ENCODE measurements around the gene SCG3. TPM values are rescaled to one million over a fixed set of nuclear protein-coding genes. Genes with fewer than 3 reads are reported as not detected.

Gene SCG3
- total and polyA plus RNA-seq, 12 donors: 0.04 to 0.13 TPM; not detected in 10

- H3K4me3 ChIP-seq: peak within 1 kb of the TSS; percentile 66 to 93 (median 78)
- 1% methylated on average over 51 to 67 of the region's 67 CpGs for WGBS, 2 donors
- no peak for TF ChIP-seq CTCF (IDR thresholded peaks at IDR 0.05)
- DNase-seq: peak; percentile 86 to 87
- no peaks in the 10 kb centered on the region for H3K36me3 ChIP-seq
- H3K4me1 ChIP-seq: peaks cover 4 to 42% (median 30%) of the 10 kb centered on the region in 9 donors
- peak within 1 kb of the TSS; percentile 71 to 92 (median 88) for H3K27ac ChIP-seq
- H3K9me3 ChIP-seq: no peaks in the 10 kb centered on the region
- ATAC-seq: peak; percentile 92 to 98 (median 94)
- H3K27me3 ChIP-seq: no peaks in the 10 kb centered on the region
- intact Hi-C loops (cut with DNase I): loop anchor here in 1 of 10 donors (5.0 kb wide), 1 partner anchor 55 kb away; the partner anchor contains the start of gene SCG3
Measured at GRCh38 chr15:51737522-51738305, 56.4 kb downstream of the SCG3 start, which contains the start of gene LYSMD2. Gene LYSMD2, minus strand, starts transcription at chr15:51737655. Its CDS starts 33 bp downstream, at chr15:51737622.

GRCh38 chr15:51738553-51738952, 57.2 kb downstream of the SCG3 start:
- intact Hi-C loops (cut with DNase I): loop anchor here in 1 of 10 donors (5.0 kb wide), 1 partner anchor 56 kb away; the partner anchor contains the start of gene SCG3
- Histone ChIP-seq H3K27ac (peak overlapping the region in 7 of 10 donors; percentile 71 to 91 (median 88)), H3K4me1 (peaks cover 4 to 37% (median 26%) of the 10 kb centered on the region in 9 donors), H3K9me3 (no peaks in the 10 kb centered on the region), H3K4me3 (peak overlapping the region in 2 of 10 donors; percentile 81 to 93), H3K36me3 (no peaks in the 10 kb centered on the region), H3K27me3 (no peaks in the 10 kb centered on the region)
- no peak for TF ChIP-seq CTCF (IDR thresholded peaks at IDR 0.05)
- no peak for DNase-seq
- WGBS, 2 donors: 44 to 49% methylated on average over 2 of the region's 2 CpGs
- ATAC-seq: no peak

GRCh38 chr15:51739061-51739712, 57.9 kb downstream of the SCG3 start:
- intact Hi-C loops (cut with DNase I): loop anchor here in 1 of 10 donors (5.0 kb wide), 1 partner anchor 57 kb away; the partner anchor contains the start of gene SCG3
- H3K27ac ChIP-seq: no peak overlapping the region
- TF ChIP-seq CTCF (IDR thresholded peaks at IDR 0.05): no peak
- WGBS, 2 donors: 90 to 97% methylated on average over 2 of the region's 2 CpGs
- H3K9me3 ChIP-seq: no peaks in the 10 kb centered on the region
- peaks cover 4 to 34% (median 26%) of the 10 kb centered on the region in 9 donors for H3K4me1 ChIP-seq
- no peaks in the 10 kb centered on the region for H3K27me3 ChIP-seq
- ATAC-seq: no peak
- H3K4me3 ChIP-seq: no peak overlapping the region
- no peak for DNase-seq
- H3K36me3 ChIP-seq: no peaks in the 10 kb centered on the region

- no peak overlapping the region for H3K4me3 ChIP-seq
Measured at GRCh38 chr15:51749307-51749706, 68.0 kb downstream of the SCG3 start.

More at GRCh38 chr15:51749307-51749706, 68.0 kb downstream of the SCG3 start:
- Histone ChIP-seq H3K27ac (no peak overlapping the region), H3K36me3 (no peaks in the 10 kb centered on the region), H3K4me1 (peaks cover 4 to 29% (median 13%) of the 10 kb centered on the region in 9 donors), H3K27me3 (peaks cover 0 to 17% (median 7%) of the 10 kb centered on the region in 7 donors), H3K9me3 (no peaks in the 10 kb centered on the region)
- DNase-seq (no peak), ATAC-seq (no peak)
- intact Hi-C loops (cut with DNase I): no loop called here
- 73 to 76% methylated on average over 5 of the region's 5 CpGs for WGBS, 2 donors
- no peak for TF ChIP-seq CTCF (IDR thresholded peaks at IDR 0.05)

Data from heart right ventricle (tissue), 16 donors.